GM12873 (cell line): ENCODE measurements around the gene BCAS1.

Source experiments
- TF ChIP-seq, protein P1 (sequence below): IDR thresholded peaks from 2 replicates; pipeline ENCODE4 v1.5.1; 2012; ENCODE audit warnings: low read depth, mild to moderate bottlenecking, moderate library complexity, low read length, control low read depth; ENCODE audit not compliant: insufficient read depth; ENCODE audit errors: missing control alignments

Gene BCAS1

DNA sequence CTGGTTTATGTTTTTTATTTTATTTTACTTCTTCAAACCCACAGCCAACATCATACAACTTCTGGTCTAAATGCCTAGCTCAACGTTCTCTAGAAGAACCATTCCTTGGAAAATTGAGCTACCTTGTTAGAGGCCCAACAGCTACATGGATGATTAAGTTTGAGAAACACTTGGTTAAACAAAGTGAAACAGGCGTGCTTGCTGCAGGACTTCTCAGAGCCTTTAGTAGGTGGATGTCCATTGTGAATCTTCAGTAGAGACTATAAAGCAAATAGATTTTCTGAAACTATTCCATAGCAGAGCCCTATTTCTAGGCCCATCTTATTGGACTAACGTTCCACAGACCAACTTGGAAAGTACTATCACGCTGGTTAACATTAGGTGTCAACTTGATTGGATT is 51.3 kb downstream of the BCAS1 start:
- TF ChIP-seq, protein P1, sequence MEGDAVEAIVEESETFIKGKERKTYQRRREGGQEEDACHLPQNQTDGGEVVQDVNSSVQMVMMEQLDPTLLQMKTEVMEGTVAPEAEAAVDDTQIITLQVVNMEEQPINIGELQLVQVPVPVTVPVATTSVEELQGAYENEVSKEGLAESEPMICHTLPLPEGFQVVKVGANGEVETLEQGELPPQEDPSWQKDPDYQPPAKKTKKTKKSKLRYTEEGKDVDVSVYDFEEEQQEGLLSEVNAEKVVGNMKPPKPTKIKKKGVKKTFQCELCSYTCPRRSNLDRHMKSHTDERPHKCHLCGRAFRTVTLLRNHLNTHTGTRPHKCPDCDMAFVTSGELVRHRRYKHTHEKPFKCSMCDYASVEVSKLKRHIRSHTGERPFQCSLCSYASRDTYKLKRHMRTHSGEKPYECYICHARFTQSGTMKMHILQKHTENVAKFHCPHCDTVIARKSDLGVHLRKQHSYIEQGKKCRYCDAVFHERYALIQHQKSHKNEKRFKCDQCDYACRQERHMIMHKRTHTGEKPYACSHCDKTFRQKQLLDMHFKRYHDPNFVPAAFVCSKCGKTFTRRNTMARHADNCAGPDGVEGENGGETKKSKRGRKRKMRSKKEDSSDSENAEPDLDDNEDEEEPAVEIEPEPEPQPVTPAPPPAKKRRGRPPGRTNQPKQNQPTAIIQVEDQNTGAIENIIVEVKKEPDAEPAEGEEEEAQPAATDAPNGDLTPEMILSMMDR = no peak

DNA sequence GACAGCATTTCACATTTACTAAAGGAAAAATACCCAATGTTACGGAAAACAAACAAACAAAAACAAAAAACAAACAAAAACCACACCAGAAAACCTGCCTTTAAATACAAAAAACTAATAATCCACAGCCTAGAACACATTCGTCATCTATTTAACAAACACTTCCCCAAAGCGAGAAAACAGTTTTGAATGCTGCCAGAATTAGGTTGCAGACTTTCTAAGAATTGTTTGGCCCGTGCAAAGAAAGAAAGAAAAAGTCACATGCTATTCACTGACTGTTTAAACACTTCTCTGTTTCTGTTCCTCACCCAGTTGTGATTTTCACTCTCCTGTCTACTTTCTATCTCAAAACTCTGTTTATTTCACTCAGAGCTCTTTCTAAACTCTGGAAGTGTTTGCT is 52.5 kb downstream of the BCAS1 start:
- TF ChIP-seq, protein P1 = no peak

DNA sequence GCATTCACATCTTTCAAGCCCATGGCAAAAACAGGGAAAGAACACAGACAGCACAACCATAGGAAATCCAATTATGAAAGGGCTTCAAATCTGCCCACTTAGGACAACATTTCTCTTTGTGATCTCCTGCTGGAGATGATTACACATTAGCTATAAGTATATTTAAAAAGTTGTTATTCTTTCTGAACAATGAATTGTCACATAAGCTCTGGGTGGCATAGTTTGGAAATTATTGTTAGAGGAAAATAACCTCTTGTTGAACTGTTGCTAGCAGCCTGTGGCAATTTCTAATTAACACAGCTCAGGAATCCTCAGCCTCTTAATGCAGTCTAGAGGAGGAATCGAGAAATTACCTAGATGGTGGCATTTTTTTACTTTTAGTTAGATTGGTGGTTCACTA is 54.9 kb downstream of the BCAS1 start:
- TF ChIP-seq, protein P1 = no peak

DNA sequence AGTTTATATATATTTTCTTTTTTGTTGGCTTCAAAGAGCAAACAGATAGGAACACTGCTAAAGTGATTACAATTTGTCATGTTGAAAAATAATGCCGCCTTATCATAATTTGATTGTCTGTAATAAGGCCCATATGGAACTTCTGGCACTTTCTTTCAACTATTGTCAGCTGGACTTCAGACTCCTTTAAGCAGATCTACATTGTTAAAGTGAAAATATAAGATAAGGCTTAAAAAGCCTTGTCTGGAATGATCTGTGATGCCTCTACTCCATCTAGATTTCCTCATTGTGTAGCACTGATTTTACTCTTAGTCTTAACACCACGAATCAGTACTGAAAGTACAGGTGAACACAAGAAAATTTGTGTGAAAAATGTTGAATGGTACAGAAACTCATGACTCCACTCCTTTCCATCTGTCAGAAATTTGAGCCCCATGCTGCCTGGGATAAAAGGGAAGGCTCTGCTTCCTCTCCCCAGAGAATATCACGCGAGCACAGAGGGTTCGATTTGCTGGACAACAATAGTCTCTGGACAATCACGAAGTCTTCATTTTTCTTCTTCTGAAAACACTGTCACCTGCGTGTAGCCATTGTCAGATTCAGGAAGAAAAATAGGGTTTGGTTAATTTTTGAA is 56.0 kb downstream of the BCAS1 start:
- TF ChIP-seq, protein P1 = no peak

DNA sequence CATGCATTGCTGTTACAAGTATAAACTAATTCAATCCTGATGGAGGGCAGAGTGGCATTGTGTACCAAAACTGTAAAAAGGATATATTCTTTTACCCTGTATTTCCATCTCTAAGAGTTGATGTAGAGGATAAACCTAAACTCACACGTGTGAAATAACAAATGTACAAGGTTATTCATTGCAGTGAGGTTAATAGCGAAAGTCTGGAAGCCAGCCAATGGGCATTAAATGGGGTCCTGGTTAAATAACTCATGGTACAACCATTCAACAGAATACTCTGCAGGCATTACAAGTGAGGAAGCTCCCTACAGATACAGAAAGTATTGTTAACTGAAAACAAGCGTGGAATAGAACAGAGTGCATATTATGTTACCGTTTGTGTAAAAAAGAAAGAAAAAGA is 56.9 kb downstream of the BCAS1 start:
- TF ChIP-seq, protein P1 = no peak

DNA sequence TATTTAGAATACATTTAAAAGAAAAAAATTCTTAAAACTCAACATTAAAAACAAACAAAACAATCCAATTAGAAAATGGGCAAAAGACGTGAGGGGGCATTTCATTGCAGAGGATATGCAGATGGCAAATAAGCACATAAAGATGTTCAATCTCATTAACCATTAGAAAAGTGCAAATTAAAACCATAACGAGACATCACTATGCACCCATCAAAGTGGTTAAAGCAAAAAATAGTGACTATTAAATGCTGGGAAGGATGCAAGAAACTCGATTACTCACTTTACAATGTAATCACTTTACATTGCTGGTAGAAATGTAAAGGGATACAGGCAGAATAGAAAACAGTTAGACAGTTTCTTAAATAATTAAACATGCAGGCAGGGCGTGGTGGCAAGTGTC is 59.0 kb downstream of the BCAS1 start:
- TF ChIP-seq, protein P1 = no peak

DNA sequence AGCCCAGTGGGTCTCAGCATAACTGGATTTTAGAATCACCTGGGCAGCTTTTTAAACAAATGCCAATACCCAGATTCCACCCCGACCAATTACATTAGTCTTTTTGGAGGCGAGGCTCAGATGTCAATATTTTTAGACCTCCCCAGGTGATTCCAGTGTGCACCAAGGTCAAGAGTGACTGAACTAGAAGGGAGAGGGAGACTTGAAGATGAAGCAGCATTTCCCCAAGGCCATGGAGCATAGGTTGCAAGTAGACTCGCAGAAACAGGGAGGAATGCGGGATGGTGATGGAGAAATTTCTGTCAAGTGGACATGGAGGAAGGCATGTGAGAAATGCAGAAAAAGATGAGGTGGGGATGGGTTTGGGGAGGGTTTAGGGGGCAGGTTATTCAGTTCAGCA is 64.9 kb downstream of the BCAS1 start:
- TF ChIP-seq, protein P1 = no peak
